HG03175 (cell line): ENCODE results near the gene SSBP4.

Experiments
- ATAC-seq: cut with Tn5 transposase; IDR thresholded peaks from one replicate; pipeline ENCODE4 v1.9.1; 2021; ENCODE audit warnings: mild to moderate bottlenecking, moderate library complexity; ENCODE audit not compliant: unreplicated experiment

The SSBP4 gene

GRCh38 chr19:18481505-18482222 is 62.5 kb downstream of the SSBP4 start:
- ATAC-seq, result no peak

DNA sequence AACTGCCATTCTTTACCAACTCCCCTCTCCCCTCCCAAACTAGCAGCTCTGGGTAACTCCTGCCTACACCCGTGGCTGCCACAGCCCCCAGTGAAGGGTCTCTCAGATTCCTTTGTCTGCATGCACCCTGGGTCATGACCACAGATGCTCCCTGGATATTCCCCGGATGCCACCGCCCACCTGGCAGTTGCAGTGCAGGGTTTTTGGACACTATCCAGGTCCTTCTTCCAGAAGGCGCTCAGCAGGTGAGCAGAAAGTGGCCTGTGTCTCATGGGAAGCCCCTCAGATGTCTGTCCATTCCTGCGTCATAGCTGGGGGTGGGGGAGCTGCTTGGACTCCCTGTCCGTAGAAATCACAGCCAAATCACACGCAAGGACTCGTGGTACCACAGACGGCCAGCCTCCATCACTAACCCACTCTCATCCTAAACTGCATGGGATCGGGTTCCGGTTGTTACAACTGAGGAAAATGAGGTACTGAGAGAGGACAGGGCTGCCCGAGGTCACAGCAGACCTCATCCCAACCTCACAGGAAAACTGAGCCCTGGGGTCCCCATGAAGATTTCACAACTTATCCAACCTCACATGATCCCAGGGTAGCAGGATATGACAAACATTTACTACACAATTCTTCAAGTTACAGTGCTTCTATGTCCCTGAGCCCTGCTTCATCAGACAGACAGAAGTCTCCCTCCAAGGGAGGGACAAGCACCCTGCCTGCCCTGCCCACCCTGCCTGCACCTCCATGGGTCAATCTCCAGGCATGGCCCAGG is 64.1 kb downstream of the SSBP4 start:
- ATAC-seq, result no peak
